ENCODE measurements around the gene SLC24A3. TPM values are rescaled to one million over a fixed set of nuclear protein-coding genes. Genes with fewer than 3 reads are reported as not detected.

The SLC24A3 gene
- total RNA-seq, 1 donor from 2014 or later: 0.21 TPM

- H3K79me2 ChIP-seq (ENCODE audit: low read depth): no peaks in the 10 kb centered on the region
- no peaks in the 10 kb centered on the region for H3K27me3 ChIP-seq
- H3F3A ChIP-seq (ENCODE audit: low read depth): no peaks in the 10 kb centered on the region
- no peak overlapping the region for H3K27ac ChIP-seq
- no peak overlapping the region for H3K4me2 ChIP-seq
- no peak overlapping the region for H3K4me3 ChIP-seq
- no peaks in the 10 kb centered on the region for H3K36me3 ChIP-seq
- Mint-ChIP-seq H3K36me3 (no peaks in the 10 kb centered on the region), H3K27ac (no peak overlapping the region), H3K27me3 (ENCODE audit: insufficient read depth, low read depth) (no peaks in the 10 kb centered on the region), H3K9me3 (no peaks in the 10 kb centered on the region), H3K4me3 (no peak overlapping the region), H3K4me1 (no peaks in the 10 kb centered on the region)
- H3K9ac ChIP-seq: no peak overlapping the region
- TF ChIP-seq EZH2 (IDR thresholded peaks at IDR 0.05) (no peak), CTCF (IDR thresholded peaks at IDR 0.05) (no peak), EZH2phosphoT487 (IDR thresholded peaks at IDR 0.05) (no peak)
- H3K9me3 ChIP-seq (ENCODE audit: low read depth): no peaks in the 10 kb centered on the region
- no peaks in the 10 kb centered on the region for H3K4me1 ChIP-seq
- H4K20me1 ChIP-seq (ENCODE audit: low read depth): no peaks in the 10 kb centered on the region
- no peak overlapping the region for H2AFZ ChIP-seq (replicated peaks)
- DNase-seq (ENCODE audit: low spot score): no peak
Measured at GRCh38 chr20:19502169-19502568, 289.7 kb downstream of the SLC24A3 start.

- H3K27ac Mint-ChIP-seq: no peak overlapping the region
- no peaks in the 10 kb centered on the region for H3F3A ChIP-seq (ENCODE audit: low read depth)
- DNase-seq (ENCODE audit: low spot score): no peak
- no peak overlapping the region for H3K4me3 ChIP-seq
- H3K27me3 ChIP-seq: no peaks in the 10 kb centered on the region
- H3K4me2 ChIP-seq: no peak overlapping the region
- H3K27ac ChIP-seq: no peak overlapping the region
- H3K36me3 ChIP-seq: no peaks in the 10 kb centered on the region
- no peaks in the 10 kb centered on the region for H3K4me1 ChIP-seq
- no peaks in the 10 kb centered on the region for H3K36me3 Mint-ChIP-seq
- H4K20me1 ChIP-seq (ENCODE audit: low read depth): no peaks in the 10 kb centered on the region
- H3K9ac ChIP-seq: no peak overlapping the region
- H3K4me1 Mint-ChIP-seq: peaks cover 16% of the 10 kb centered on the region
- no peak overlapping the region for H2AFZ ChIP-seq (replicated peaks)
- no peak overlapping the region for H3K4me3 Mint-ChIP-seq
- H3K9me3 ChIP-seq (ENCODE audit: low read depth): no peaks in the 10 kb centered on the region
- H3K79me2 ChIP-seq (ENCODE audit: low read depth): no peaks in the 10 kb centered on the region
- no peaks in the 10 kb centered on the region for H3K27me3 Mint-ChIP-seq (ENCODE audit: insufficient read depth, low read depth)
- no peaks in the 10 kb centered on the region for H3K9me3 Mint-ChIP-seq
- TF ChIP-seq CTCF (IDR thresholded peaks at IDR 0.05): no peak
- TF ChIP-seq EZH2 (IDR thresholded peaks at IDR 0.05): no peak
- no peak for TF ChIP-seq EZH2phosphoT487 (IDR thresholded peaks at IDR 0.05)
Measured at GRCh38 chr20:19504251-19504650, 291.8 kb downstream of the SLC24A3 start.

- no peak overlapping the region for H3K4me3 Mint-ChIP-seq
- no peaks in the 10 kb centered on the region for H4K20me1 ChIP-seq (ENCODE audit: low read depth)
- H3K79me2 ChIP-seq (ENCODE audit: low read depth): no peaks in the 10 kb centered on the region
- no peak for TF ChIP-seq EZH2phosphoT487 (IDR thresholded peaks at IDR 0.05)
- no peak for TF ChIP-seq EZH2 (IDR thresholded peaks at IDR 0.05)
- TF ChIP-seq CTCF (IDR thresholded peaks at IDR 0.05): no peak
- H3K27ac ChIP-seq: no peak overlapping the region
- no peaks in the 10 kb centered on the region for H3K9me3 Mint-ChIP-seq
- H3K27me3 Mint-ChIP-seq (ENCODE audit: insufficient read depth, low read depth): no peaks in the 10 kb centered on the region
- no peaks in the 10 kb centered on the region for H3K36me3 Mint-ChIP-seq
- no peak overlapping the region for H3K4me2 ChIP-seq
- H3K27ac Mint-ChIP-seq: no peak overlapping the region
- H3K27me3 ChIP-seq: no peaks in the 10 kb centered on the region
- H2AFZ ChIP-seq (replicated peaks): no peak overlapping the region
- no peak for DNase-seq (ENCODE audit: low spot score)
- no peak overlapping the region for H3K4me3 ChIP-seq
- H3F3A ChIP-seq (ENCODE audit: low read depth): no peaks in the 10 kb centered on the region
- no peaks in the 10 kb centered on the region for H3K9me3 ChIP-seq (ENCODE audit: low read depth)
- H3K36me3 ChIP-seq: no peaks in the 10 kb centered on the region
- no peak overlapping the region for H3K9ac ChIP-seq
- no peaks in the 10 kb centered on the region for H3K4me1 ChIP-seq
- H3K4me1 Mint-ChIP-seq: peaks cover 22% of the 10 kb centered on the region
Measured at GRCh38 chr20:19506021-19506420, 293.6 kb downstream of the SLC24A3 start.
